ENCODE results near the gene HEBP1.

Gene HEBP1

DNA sequence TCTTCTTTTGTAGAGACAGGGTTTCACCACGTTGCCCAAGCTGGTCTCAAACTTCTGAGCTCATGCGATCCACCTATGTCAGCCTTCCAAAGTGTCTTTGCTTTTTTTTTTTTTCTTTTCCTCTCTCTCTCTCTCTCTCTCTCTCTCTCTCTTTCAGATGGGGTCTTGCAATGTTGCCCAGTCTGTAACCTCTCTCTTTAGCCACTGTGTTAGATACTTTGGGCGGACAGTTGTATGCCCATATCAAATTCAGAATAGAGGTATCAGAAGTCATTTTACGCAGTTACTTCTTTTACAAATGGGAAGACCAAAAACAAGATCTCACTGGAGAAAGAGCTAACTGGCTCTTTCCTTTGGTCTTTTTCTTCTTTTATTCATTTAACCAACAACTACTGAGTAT, 6.7 kb downstream of the HEBP1 start:
- TF ChIP-seq, protein P1, sequence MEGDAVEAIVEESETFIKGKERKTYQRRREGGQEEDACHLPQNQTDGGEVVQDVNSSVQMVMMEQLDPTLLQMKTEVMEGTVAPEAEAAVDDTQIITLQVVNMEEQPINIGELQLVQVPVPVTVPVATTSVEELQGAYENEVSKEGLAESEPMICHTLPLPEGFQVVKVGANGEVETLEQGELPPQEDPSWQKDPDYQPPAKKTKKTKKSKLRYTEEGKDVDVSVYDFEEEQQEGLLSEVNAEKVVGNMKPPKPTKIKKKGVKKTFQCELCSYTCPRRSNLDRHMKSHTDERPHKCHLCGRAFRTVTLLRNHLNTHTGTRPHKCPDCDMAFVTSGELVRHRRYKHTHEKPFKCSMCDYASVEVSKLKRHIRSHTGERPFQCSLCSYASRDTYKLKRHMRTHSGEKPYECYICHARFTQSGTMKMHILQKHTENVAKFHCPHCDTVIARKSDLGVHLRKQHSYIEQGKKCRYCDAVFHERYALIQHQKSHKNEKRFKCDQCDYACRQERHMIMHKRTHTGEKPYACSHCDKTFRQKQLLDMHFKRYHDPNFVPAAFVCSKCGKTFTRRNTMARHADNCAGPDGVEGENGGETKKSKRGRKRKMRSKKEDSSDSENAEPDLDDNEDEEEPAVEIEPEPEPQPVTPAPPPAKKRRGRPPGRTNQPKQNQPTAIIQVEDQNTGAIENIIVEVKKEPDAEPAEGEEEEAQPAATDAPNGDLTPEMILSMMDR (IDR thresholded peaks at IDR 0.05; ENCODE audit: low read depth, low read length): no peak
- DNase-seq (ENCODE audit: low read depth in 2 of 2): no peak
- H3K4me3 ChIP-seq (replicated peaks in 1 of 2; ENCODE audit: low read depth in 2 of 2, low read length in 2 of 2): peak overlapping the region in 1 of 2 donors; percentile 30

DNA sequence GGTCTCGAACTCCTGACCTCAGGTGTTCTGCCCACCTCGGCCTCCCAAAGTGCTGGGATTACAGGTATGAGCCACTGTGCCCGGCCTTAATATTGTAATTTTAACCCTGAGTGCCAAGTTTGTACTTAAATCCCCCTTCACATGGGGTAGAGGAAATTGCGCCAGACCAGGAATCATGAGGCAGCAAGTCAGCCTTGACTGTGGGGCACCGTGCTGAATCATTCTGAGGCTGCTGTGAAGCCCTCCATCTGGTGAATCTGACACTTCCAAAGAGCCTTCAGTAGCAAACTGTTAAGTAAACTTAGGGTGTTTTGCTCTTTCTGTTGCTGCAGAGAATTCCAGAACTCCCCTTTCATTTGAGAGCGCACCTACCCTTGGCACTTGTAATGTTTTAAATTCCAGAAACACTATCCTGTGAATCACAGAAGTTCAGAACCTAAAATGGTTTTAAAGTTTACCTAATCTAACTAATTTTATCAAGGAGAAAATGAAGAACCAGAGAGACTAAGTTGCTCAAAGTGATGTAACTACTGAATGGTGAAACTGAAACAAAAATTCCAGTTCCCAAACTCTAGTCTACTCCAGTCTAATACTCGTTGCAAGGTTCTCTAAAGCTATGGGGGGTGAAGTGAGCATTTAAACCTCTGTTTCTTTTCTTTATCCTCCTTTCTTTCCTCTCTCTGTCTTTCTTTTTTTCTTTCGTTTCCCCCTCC, 7.5 kb downstream of the HEBP1 start:
- peak overlapping the region; percentile 9 to 30 for H3K4me3 ChIP-seq (replicated peaks in 1 of 2; ENCODE audit: low read depth in 2 of 2, low read length in 2 of 2)
- DNase-seq (ENCODE audit: low read depth in 2 of 2): peak; percentile 97
- TF ChIP-seq, protein P1 (IDR thresholded peaks at IDR 0.05; ENCODE audit: low read depth, low read length): no peak

DNA sequence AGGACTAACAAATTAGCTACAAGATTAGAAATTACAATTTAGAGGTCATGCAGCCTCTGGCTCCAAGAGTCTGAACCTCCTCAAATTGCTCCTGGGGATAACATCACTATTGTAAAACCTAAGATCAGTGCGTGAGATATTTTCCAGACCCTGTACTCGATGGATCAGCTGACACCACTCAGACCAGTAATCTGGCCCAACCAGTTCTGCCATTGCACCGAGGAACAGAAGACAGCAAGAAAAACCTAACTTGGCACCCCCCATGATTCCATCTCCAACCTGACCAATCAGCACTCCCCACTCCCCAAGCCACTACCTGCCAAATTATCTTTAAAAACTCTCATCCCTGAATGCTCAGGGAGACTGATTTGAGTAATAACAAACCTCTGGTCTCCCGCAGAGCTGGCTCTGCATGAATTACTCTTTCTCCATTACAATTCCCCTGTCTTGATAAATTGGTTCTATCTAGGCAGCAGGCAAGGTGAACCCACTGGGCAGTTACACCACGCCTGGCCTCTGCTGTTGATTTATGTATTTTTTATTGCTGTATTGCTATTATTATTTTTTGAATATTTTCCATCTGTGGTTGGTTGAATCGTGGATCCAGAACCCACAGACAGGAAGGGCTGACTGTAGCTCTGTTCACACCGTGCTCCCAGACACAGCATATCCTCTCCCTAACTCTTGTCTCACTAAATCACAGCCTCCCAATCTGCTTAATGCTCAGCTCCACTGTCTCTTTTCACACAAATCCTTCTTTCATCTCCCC, 9.2 kb downstream of the HEBP1 start:
- TF ChIP-seq, protein P1 (IDR thresholded peaks at IDR 0.05; ENCODE audit: low read depth, low read length): no peak
- DNase-seq (ENCODE audit: low read depth in 2 of 2): peak in 1 of 2 donors; percentile 28

DNA sequence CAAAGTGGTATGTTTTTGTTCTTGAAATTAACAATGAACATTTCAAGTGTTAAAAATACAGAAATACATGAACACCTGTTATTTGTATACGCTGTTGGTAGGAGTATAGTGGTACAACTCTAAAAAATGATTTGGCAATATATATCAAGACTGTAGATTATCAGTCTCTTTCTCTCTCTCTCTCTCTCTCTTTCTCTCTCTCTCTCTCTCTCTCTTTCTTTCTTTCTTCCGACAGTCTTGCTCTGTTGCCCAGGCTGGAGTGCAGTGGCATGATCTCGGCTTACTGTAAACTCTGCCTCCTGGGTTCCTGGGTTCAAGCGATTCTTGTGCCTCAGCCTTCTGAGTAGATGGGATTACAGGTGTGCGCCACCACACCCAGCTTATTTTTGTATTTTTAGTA, 12.6 kb downstream of the HEBP1 start:
- DNase-seq (ENCODE audit: low read depth in 2 of 2): no peak
- no peak overlapping the region for H3K4me3 ChIP-seq (replicated peaks in 1 of 2; ENCODE audit: low read depth in 2 of 2, low read length in 2 of 2)
- TF ChIP-seq, protein P1 (IDR thresholded peaks at IDR 0.05; ENCODE audit: low read depth, low read length): no peak

More for the DNA sequence above, 9.2 kb downstream of the HEBP1 start:
- H3K4me3 ChIP-seq (replicated peaks in 1 of 2; ENCODE audit: low read depth in 2 of 2, low read length in 2 of 2): no peak overlapping the region

DNA sequence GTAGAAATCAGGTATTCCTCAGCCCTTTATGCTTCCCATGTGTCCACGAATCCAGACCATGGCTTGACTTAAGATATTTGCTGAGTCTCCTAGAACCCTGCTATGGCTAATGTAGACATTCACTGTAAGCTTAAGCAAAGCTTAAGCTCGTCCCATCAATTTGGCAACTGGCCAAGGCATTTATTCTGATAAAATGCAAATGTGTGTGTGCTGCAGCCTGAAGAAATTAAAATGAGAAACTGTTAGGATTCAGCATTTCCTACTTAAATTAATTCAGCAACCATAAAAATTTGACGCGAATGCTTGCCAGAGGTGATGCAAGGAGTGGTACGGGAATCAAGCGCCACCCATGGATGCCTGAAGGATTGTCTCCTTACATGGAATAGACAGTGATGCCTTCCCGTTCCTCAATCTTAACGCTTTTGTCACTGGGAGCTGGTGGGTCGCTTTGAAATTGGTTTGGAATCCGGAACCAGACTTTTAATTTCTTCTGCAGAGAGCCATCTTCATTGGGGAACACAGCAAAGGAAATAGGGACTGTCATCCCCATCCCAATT, 13.2 kb downstream of the HEBP1 start:
- TF ChIP-seq, protein P1 (IDR thresholded peaks at IDR 0.05; ENCODE audit: low read depth, low read length): no peak
- H3K4me3 ChIP-seq (replicated peaks in 1 of 2; ENCODE audit: low read depth in 2 of 2, low read length in 2 of 2): no peak overlapping the region
- DNase-seq (ENCODE audit: low read depth in 2 of 2): no peak

DNA sequence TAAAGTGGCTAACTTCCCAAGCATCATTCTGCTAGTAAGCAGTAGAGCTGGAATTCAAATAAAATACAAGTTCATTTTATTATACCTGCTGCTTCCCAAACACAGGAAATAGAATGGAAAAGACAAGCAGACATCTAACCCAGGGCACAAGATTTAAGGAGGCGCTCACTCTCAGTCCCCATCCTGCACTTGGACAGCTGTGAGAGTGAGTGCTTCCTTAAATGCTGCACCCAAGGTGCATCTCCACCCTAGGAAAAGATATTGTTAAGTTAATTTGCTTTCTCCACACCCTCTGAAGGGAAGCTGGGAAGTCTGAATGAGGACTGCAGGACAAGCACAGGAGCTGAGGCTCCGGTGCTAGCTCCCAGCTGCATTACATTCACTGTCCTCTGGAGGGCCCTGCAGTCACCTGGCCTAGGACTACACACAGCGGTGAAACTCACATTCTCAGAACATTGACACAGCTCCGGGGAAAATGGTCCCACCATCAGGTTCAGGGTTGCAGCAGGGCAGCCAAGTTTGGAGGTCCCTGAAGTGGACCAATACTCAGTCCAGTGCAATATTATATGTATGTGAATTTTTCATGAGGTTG, 14.2 kb downstream of the HEBP1 start:
- DNase-seq (ENCODE audit: low read depth in 2 of 2): peak; percentile 45 to 49
- H3K4me3 ChIP-seq (replicated peaks in 1 of 2; ENCODE audit: low read depth in 2 of 2, low read length in 2 of 2): no peak overlapping the region
- TF ChIP-seq, protein P1 (IDR thresholded peaks at IDR 0.05; ENCODE audit: low read depth, low read length): peak; percentile 69

Data from cardiac fibroblast (primary cell).